MM.1S (cell line): ENCODE data around the gene PYGB.

Experiments
- DNase-seq: peaks from one replicate; pipeline ENCODE4 v3.0.0-alpha.2; 2015
- H2AFZ ChIP-seq: fragments of 300-600 bp; sonication (generic); 2 replicates; pipeline ENCODE4 v1.6.0; 2016; ENCODE audit warnings: antibody characterized with exemption, low read length
- H3F3A ChIP-seq: fragments of 300-600 bp; sonication (generic); 2 replicates; pipeline ENCODE4 v1.6.1; 2016; ENCODE audit warnings: mild to moderate bottlenecking, antibody characterized with exemption, low read length, moderate library complexity, mixed read lengths; ENCODE audit not compliant: insufficient read depth
- H3K27ac ChIP-seq: fragments of 300-600 bp; sonication (generic); 2 replicates; pipeline ENCODE4 v1.5.1; 2016; ENCODE audit warnings: mild to moderate bottlenecking, low read length
- H3K27me3 ChIP-seq: fragments of 300-600 bp; sonication (generic); replicated peaks from 2 replicates; pipeline ENCODE4 v1.6.0; 2016; ENCODE audit warnings: low read length; ENCODE audit not compliant: insufficient read depth
- H3K36me3 ChIP-seq: fragments of 300-600 bp; sonication (generic); replicated peaks from 2 replicates; pipeline ENCODE4 v1.6.1; 2016; ENCODE audit warnings: mild to moderate bottlenecking, low read length, mixed read lengths; ENCODE audit not compliant: insufficient read depth
- H3K4me1 ChIP-seq: fragments of 300-600 bp; sonication (generic); 2 replicates; pipeline ENCODE4 v1.6.1; 2016; ENCODE audit warnings: low read length, mixed read lengths
- H3K4me2 ChIP-seq: fragments of 300-600 bp; sonication (generic); 2 replicates; pipeline ENCODE4 v1.6.0; 2016; ENCODE audit warnings: low read depth, low read length
- H3K4me3 ChIP-seq: fragments of 300-600 bp; sonication (generic); 2 replicates; pipeline ENCODE4 v1.5.1; 2016; ENCODE audit warnings: low read length, mixed read lengths
- H3K79me2 ChIP-seq: fragments of 300-600 bp; sonication (generic); 2 replicates; pipeline ENCODE4 v1.6.1; 2016; ENCODE audit warnings: mixed run types, low read length, mixed read lengths
- H3K9ac ChIP-seq: fragments of 300-600 bp; sonication (generic); 2 replicates; pipeline ENCODE4 v1.6.1; 2016; ENCODE audit warnings: low read length, mixed read lengths
- H3K9me2 ChIP-seq: fragments of 300-600 bp; sonication (generic); replicated peaks from 2 replicates; pipeline ENCODE4 v1.6.1; 2016; ENCODE audit warnings: mild to moderate bottlenecking, low read length, mixed read lengths; ENCODE audit not compliant: insufficient read depth
- H3K9me3 ChIP-seq: fragments of 300-600 bp; sonication (generic); replicated peaks from 2 replicates; pipeline ENCODE4 v1.6.1; 2016; ENCODE audit warnings: mild to moderate bottlenecking, low read length, mixed read lengths; ENCODE audit not compliant: insufficient read depth
- H4K20me1 ChIP-seq: fragments of 300-600 bp; sonication (generic); 2 replicates; pipeline ENCODE4 v1.6.1; 2016; ENCODE audit warnings: mild to moderate bottlenecking, low read length, moderate library complexity, mixed read lengths; ENCODE audit not compliant: insufficient read depth
- CTCF ChIP-seq: fragments of 300-600 bp; sonication (generic); IDR thresholded peaks from 2 replicates; pipeline ENCODE4 v1.5.1; 2016; ENCODE audit warnings: antibody characterized with exemption, low read length, mixed read lengths
- EZH2 ChIP-seq: fragments of 300-600 bp; sonication (generic); optimal IDR thresholded peaks from 2 replicates; pipeline ENCODE3; 2017; ENCODE audit warnings: low read depth, mild to moderate bottlenecking, antibody characterized with exemption, low read length, mixed read lengths
- EZH2phosphoT487 ChIP-seq: fragments of 300-600 bp; sonication (generic); IDR thresholded peaks from 2 replicates; pipeline ENCODE4 v1.6.1; 2018; ENCODE audit warnings: antibody characterized with exemption, low read length

Gene PYGB

GRCh38 chr20:25205277-25206062 is 42.4 kb upstream of the PYGB start:
- no peak overlapping the region for H3K4me2 ChIP-seq
- TF ChIP-seq EZH2phosphoT487: no peak
- TF ChIP-seq EZH2: no peak
- TF ChIP-seq CTCF: no peak
- H3K27me3 ChIP-seq: no peaks in the 10 kb centered on the region
- no peaks in the 10 kb centered on the region; the same call in 1 of the 2 replicates for H3K4me1 ChIP-seq
- H3K36me3 ChIP-seq: no peaks in the 10 kb centered on the region; the same call in 1 of the 2 replicates
- H4K20me1 ChIP-seq: no peaks in the 10 kb centered on the region
- H2AFZ ChIP-seq: no peak overlapping the region
- no peaks in the 10 kb centered on the region for H3K9me2 ChIP-seq
- DNase-seq: no peak
- H3K4me3 ChIP-seq: no peak overlapping the region
- H3F3A ChIP-seq: no peaks in the 10 kb centered on the region; the same call in 1 of the 2 replicates
- peaks cover 80% of the 10 kb centered on the region for H3K79me2 ChIP-seq
- no peak overlapping the region for H3K9ac ChIP-seq
- H3K27ac ChIP-seq: no peak overlapping the region
- no peaks in the 10 kb centered on the region for H3K9me3 ChIP-seq

GRCh38 chr20:25206063-25206403 is 41.9 kb upstream of the PYGB start:
- no peaks in the 10 kb centered on the region for H3K27me3 ChIP-seq
- no peaks in the 10 kb centered on the region for H4K20me1 ChIP-seq
- no peak for DNase-seq
- H3K9ac ChIP-seq: no peak overlapping the region
- no peaks in the 10 kb centered on the region; the same call in 1 of the 2 replicates for H3K36me3 ChIP-seq
- no peak overlapping the region for H3K4me3 ChIP-seq
- no peaks in the 10 kb centered on the region for H3K9me3 ChIP-seq
- no peaks in the 10 kb centered on the region for H3K9me2 ChIP-seq
- H3K79me2 ChIP-seq: peaks cover 74% of the 10 kb centered on the region
- TF ChIP-seq EZH2 (no peak), EZH2phosphoT487 (no peak), CTCF (no peak)
- no peak overlapping the region for H3K27ac ChIP-seq
- H2AFZ ChIP-seq: no peak overlapping the region
- no peaks in the 10 kb centered on the region; the same call in 1 of the 2 replicates for H3F3A ChIP-seq
- H3K4me2 ChIP-seq: no peak overlapping the region
- H3K4me1 ChIP-seq: no peaks in the 10 kb centered on the region; the same call in 1 of the 2 replicates

GRCh38 chr20:25206548-25206947 is 41.3 kb upstream of the PYGB start:
- H3K27me3 ChIP-seq: no peaks in the 10 kb centered on the region
- H2AFZ ChIP-seq: no peak overlapping the region
- H3K4me1 ChIP-seq: no peaks in the 10 kb centered on the region; the same call in 1 of the 2 replicates
- H3K4me3 ChIP-seq: no peak overlapping the region
- no peak for TF ChIP-seq EZH2
- no peak for TF ChIP-seq CTCF
- TF ChIP-seq EZH2phosphoT487: no peak
- H3K27ac ChIP-seq: no peak overlapping the region
- no peaks in the 10 kb centered on the region for H3K9me3 ChIP-seq
- H3K79me2 ChIP-seq: peaks cover 69% of the 10 kb centered on the region
- H3K4me2 ChIP-seq: no peak overlapping the region
- no peak overlapping the region for H3K9ac ChIP-seq
- no peaks in the 10 kb centered on the region; the same call in 1 of the 2 replicates for H3F3A ChIP-seq
- no peaks in the 10 kb centered on the region for H3K9me2 ChIP-seq
- no peaks in the 10 kb centered on the region for H4K20me1 ChIP-seq
- H3K36me3 ChIP-seq: no peaks in the 10 kb centered on the region; the same call in 1 of the 2 replicates
- DNase-seq: no peak
